ENCODE measurements around the gene PIP. TPM values are rescaled to one million over a fixed set of nuclear protein-coding genes. Genes with fewer than 3 reads are reported as not detected.

The PIP gene
- total and polyA plus RNA-seq, 2 donors: 0.28 to 6.5 TPM

- no peaks in the 10 kb centered on the region for H3K4me1 ChIP-seq (ENCODE audit: control insufficient read depth in 2 of 2, insufficient read depth in 2 of 2, low read length in 2 of 2)
- no peak overlapping the region for H3K4me3 ChIP-seq (ENCODE audit: low read length in 2 of 2)
- no peak for DNase-seq (ENCODE audit: low read depth in 6 of 9, low spot score in 9 of 9)
- no peak overlapping the region for H3K27ac ChIP-seq (ENCODE audit: low read depth in 1 of 2, low read length in 1 of 2)
- H3K9me3 ChIP-seq (ENCODE audit: control insufficient read depth in 2 of 2, insufficient read depth in 1 of 2, low read length in 1 of 2): no peaks in the 10 kb centered on the region
- no peaks in the 10 kb centered on the region for H3K27me3 ChIP-seq (ENCODE audit: control insufficient read depth in 2 of 2, insufficient read depth in 1 of 2, low read length in 1 of 2)
- no peaks in the 10 kb centered on the region for H3K36me3 ChIP-seq (ENCODE audit: control insufficient read depth in 2 of 2, insufficient read depth in 2 of 2, low read length in 1 of 2)
- WGBS: 95% methylated on average over 6 of the region's 6 CpGs
Observed at GRCh38 chr7:143188994-143189393, 57.1 kb downstream of the PIP start.

Other genes starting within 250 kb of the PIP start
- 0.24 TPM for gene TRPV6, start 246.3 kb upstream of the PIP start, total RNA-seq
- gene TRPV6, start 246.3 kb upstream of the PIP start, polyA plus RNA-seq: 1.1 TPM
- gene TRPV5, start 198.3 kb upstream of the PIP start, total RNA-seq: 0.05 TPM
- 0.02 TPM for gene TRPV5, start 198.3 kb upstream of the PIP start, polyA plus RNA-seq
- not detected for gene LLCFC1, start 192.6 kb upstream of the PIP start, total RNA-seq
- gene LLCFC1, start 192.6 kb upstream of the PIP start, polyA plus RNA-seq: not detected
- gene KEL, start 169.7 kb upstream of the PIP start, total RNA-seq: 2.7 TPM
- gene KEL, start 169.7 kb upstream of the PIP start, polyA plus RNA-seq: 2.6 TPM
- gene OR9A2, start 104.9 kb upstream of the PIP start, total RNA-seq: not detected
- not detected for gene OR9A2, start 104.9 kb upstream of the PIP start, polyA plus RNA-seq
- gene OR6V1, start 79.7 kb upstream of the PIP start, total RNA-seq: not detected
- gene OR6V1, start 79.7 kb upstream of the PIP start, polyA plus RNA-seq: 0.02 TPM
- not detected for gene TAS2R39, start 51.3 kb downstream of the PIP start, total RNA-seq
- gene TAS2R39, start 51.3 kb downstream of the PIP start, polyA plus RNA-seq: not detected
- gene TAS2R40, start 90.0 kb downstream of the PIP start, total RNA-seq: not detected
- gene TAS2R40, start 90.0 kb downstream of the PIP start, polyA plus RNA-seq: not detected
- 130 TPM for gene GSTK1, start 131.4 kb downstream of the PIP start, total RNA-seq
- gene GSTK1, start 131.4 kb downstream of the PIP start, polyA plus RNA-seq: 141 TPM
- gene TMEM139, start 152.9 kb downstream of the PIP start, total RNA-seq: 0.19 TPM
- gene TMEM139, start 152.9 kb downstream of the PIP start, polyA plus RNA-seq: 0.64 TPM
- gene CASP2, start 156.3 kb downstream of the PIP start, total RNA-seq: 18.6 TPM
- gene CASP2, start 156.3 kb downstream of the PIP start, polyA plus RNA-seq: 17.5 TPM
- gene CLCN1, start 184.0 kb downstream of the PIP start, total RNA-seq: 0.09 TPM
- gene CLCN1, start 184.0 kb downstream of the PIP start, polyA plus RNA-seq: 0.57 TPM
- gene FAM131B, start 230.6 kb downstream of the PIP start, total RNA-seq: 0.47 TPM
- 0.68 TPM for gene FAM131B, start 230.6 kb downstream of the PIP start, polyA plus RNA-seq
- 16.8 TPM for gene ZYX, start 249.3 kb downstream of the PIP start, total RNA-seq
- 113 TPM for gene ZYX, start 249.3 kb downstream of the PIP start, polyA plus RNA-seq